ENCODE data around the gene DLK2.

Gene DLK2

DNA sequence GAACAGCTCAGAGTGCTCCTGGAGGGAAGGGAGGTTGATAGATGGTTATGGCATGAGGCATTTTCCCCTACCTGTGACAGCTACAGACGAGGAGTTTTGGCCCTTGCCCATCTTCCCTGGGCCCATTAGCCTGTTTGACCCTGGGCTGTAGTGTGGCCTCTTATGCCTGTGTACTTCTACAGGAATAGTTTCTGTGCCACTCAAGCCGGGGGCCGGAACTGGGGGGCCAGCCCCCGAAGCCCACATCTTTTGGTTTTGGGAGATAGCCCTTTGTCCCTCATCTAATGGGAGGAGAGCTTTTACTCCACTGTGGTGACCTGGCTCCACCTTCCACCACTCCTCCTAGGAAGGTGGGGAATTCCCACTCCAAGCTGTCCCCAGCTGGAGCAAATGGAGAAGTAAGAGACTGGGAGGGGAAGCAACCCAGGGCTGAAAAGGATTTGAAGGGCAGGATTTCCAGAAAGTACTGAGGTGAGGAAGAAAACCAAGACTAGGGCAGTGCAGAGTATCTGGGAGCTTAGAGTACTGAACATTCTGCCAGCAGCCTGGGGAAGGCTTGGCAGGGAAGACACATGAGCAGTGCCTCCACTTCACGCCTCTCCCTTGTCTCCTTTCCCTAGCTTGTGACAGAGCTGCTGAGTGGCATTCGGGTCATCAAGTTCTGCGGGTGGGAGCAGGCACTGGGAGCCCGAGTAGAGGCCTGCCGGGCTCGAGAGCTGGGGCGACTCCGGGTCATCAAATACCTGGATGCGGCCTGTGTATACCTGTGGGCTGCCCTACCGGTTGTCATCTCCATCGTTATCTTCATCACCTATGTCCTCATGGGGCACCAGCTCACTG is 21.1 kb downstream of the DLK2 start:
- H3K9me3 Mint-ChIP-seq = no peaks in the 10 kb centered on the region
- TF ChIP-seq, protein P1, sequence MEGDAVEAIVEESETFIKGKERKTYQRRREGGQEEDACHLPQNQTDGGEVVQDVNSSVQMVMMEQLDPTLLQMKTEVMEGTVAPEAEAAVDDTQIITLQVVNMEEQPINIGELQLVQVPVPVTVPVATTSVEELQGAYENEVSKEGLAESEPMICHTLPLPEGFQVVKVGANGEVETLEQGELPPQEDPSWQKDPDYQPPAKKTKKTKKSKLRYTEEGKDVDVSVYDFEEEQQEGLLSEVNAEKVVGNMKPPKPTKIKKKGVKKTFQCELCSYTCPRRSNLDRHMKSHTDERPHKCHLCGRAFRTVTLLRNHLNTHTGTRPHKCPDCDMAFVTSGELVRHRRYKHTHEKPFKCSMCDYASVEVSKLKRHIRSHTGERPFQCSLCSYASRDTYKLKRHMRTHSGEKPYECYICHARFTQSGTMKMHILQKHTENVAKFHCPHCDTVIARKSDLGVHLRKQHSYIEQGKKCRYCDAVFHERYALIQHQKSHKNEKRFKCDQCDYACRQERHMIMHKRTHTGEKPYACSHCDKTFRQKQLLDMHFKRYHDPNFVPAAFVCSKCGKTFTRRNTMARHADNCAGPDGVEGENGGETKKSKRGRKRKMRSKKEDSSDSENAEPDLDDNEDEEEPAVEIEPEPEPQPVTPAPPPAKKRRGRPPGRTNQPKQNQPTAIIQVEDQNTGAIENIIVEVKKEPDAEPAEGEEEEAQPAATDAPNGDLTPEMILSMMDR (IDR thresholded peaks at IDR 0.05) = no peak
- no peak overlapping the region for H3K4me3 Mint-ChIP-seq
- H3K27me3 Mint-ChIP-seq (ENCODE audit: low read depth, poor library complexity) = peaks cover 3% of the 10 kb centered on the region
- DNase-seq = no peak
- H3K4me1 Mint-ChIP-seq = peaks cover 27% of the 10 kb centered on the region
- H3K27ac Mint-ChIP-seq = peak overlapping the region; percentile 82
- H3K36me3 Mint-ChIP-seq (ENCODE audit: low read depth) = peaks cover 12% of the 10 kb centered on the region

DNA sequence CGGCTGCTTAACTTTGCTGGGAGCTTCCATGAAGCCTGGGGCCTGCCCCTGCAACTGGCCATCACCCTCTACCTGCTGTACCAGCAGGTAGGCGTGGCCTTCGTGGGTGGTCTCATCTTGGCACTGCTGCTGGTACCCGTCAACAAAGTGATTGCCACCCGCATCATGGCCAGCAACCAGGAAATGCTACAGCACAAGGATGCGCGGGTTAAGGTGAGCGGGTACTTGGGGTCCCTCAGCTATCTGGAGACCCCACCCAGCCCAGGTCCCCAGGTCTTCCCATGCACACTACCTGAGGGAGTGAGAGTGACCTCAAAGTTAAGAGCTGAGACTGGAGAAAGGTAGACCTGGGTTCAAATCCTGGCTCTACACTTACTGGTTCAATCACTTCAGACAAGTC is 22.2 kb downstream of the DLK2 start:
- no peak overlapping the region for H3K4me3 Mint-ChIP-seq
- peaks cover 6% of the 10 kb centered on the region for H3K27me3 Mint-ChIP-seq (ENCODE audit: low read depth, poor library complexity)
- peaks cover 16% of the 10 kb centered on the region for H3K36me3 Mint-ChIP-seq (ENCODE audit: low read depth)
- TF ChIP-seq, protein P1 (IDR thresholded peaks at IDR 0.05) = no peak
- no peak overlapping the region for H3K27ac Mint-ChIP-seq
- no peak for DNase-seq
- peaks cover 37% of the 10 kb centered on the region for H3K4me1 Mint-ChIP-seq
- no peaks in the 10 kb centered on the region for H3K9me3 Mint-ChIP-seq

DNA sequence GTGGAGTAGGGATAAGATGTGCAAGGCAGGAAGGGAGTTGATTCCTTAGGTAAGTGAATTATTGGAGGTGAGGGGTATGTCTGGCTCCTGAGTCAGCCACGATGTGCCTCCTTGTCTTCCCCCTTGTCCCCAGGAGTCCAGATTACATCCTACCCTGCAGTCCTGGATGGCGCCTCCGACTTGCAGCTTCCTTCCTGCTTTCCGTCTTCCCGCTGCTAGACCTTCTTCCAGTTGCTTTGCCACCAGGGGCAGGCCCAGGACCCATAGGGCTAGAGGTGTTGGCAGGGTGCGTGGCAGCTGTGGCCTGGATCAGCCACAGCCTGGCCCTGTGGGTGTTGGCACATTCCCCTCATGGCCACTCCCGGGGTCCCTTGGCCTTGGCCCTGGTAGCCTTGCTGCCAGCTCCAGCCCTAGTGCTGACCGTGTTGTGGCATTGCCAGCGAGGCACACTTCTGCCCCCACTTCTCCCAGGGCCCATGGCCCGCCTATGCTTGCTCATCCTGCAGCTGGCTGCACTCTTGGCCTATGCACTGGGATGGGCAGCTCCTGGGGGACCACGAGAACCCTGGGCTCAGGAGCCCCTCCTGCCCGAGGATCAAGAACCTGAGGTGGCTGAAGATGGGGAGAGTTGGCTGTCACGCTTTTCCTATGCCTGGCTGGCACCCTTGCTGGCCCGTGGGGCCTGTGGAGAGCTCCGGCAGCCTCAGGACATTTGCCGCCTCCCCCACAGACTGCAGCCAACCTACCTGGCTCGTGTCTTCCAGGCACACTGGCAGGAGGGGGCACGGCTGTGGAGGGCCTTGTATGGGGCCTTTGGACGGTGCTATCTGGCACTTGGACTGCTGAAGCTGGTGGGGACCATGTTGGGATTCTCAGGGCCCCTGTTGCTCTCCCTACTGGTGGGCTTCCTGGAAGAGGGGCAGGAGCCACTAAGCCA is 23.1 kb downstream of the DLK2 start:
- no peak overlapping the region for H3K27ac Mint-ChIP-seq
- H3K27me3 Mint-ChIP-seq (ENCODE audit: low read depth, poor library complexity) = peaks cover 6% of the 10 kb centered on the region
- peaks cover under 1% of the 10 kb centered on the region for H3K9me3 Mint-ChIP-seq
- H3K36me3 Mint-ChIP-seq (ENCODE audit: low read depth) = peaks cover 16% of the 10 kb centered on the region
- H3K4me3 Mint-ChIP-seq = no peak overlapping the region
- no peak for DNase-seq
- TF ChIP-seq, protein P1 (IDR thresholded peaks at IDR 0.05) = no peak
- H3K4me1 Mint-ChIP-seq = peaks cover 31% of the 10 kb centered on the region

DNA sequence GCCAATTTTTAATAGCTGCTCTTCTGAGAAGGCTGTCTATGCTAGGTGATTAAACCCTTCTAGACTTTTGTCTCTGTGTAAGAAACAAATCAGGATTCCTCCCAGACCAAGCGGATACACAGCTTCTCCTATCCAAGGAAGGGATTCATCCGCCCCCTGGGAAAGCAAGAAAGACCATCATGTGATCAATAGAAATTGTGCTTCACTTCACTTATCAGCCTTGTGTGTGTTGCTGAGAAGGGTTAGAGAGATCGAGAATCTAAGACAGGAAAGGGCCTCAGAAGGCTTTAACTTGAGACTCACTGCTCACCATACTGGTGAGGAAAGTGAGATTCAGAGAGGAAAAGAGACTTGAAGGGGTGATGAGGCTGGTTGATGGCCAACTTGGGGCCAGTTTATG is 26.5 kb downstream of the DLK2 start:
- no peak overlapping the region for H3K27ac Mint-ChIP-seq

DNA sequence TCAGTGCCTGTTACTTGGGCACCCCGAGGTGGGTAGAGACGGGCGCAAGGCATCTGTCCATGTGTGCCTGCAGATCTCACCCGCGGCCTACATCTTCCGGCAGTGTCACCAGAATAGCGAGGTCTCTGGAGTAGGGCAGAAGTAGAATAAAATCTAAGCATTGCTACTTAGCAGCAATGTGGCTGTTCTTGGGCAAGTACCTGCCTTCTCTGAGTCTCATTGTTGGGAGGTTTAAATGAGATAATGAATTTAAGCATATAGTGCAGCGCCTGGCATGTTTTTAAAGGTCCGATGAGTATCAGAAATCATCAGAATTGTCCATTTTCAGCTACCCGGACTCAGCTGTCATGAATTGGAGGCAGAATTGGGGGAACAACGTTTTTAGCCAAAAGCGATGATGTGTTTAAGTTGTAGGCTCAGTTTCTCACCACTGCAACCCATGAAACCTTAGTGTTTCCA is 27.2 kb downstream of the DLK2 start:
- H3K4me3 Mint-ChIP-seq = peak overlapping the region; percentile 93
- peaks cover 14% of the 10 kb centered on the region for H3K4me1 Mint-ChIP-seq
- peaks cover 11% of the 10 kb centered on the region for H3K36me3 Mint-ChIP-seq (ENCODE audit: low read depth)
- peaks cover 3% of the 10 kb centered on the region for H3K27me3 Mint-ChIP-seq (ENCODE audit: low read depth, poor library complexity)
- DNase-seq = no peak
- peaks cover 34% of the 10 kb centered on the region for H3K9me3 Mint-ChIP-seq
- TF ChIP-seq, protein P1 (IDR thresholded peaks at IDR 0.05) = no peak
- peak overlapping the region; percentile 22 for H3K27ac Mint-ChIP-seq

More for the DNA sequence above, 26.5 kb downstream of the DLK2 start:
- DNase-seq = no peak
- H3K4me1 Mint-ChIP-seq = peaks cover 14% of the 10 kb centered on the region
- H3K9me3 Mint-ChIP-seq = peaks cover 32% of the 10 kb centered on the region
- TF ChIP-seq, protein P1 (IDR thresholded peaks at IDR 0.05) = no peak
- H3K36me3 Mint-ChIP-seq (ENCODE audit: low read depth) = peaks cover 11% of the 10 kb centered on the region
- H3K27me3 Mint-ChIP-seq (ENCODE audit: low read depth, poor library complexity) = peaks cover 3% of the 10 kb centered on the region
- H3K4me3 Mint-ChIP-seq = peak overlapping the region; percentile 93
